Iris pigment epithelial cell (primary cell): ENCODE results near the gene WDR37.

ENCODE experiments used
- DNase-seq: peaks from one replicate; pipeline ENCODE4 v3.0.0-alpha.2; 2011; ENCODE audit warnings: low read depth

The WDR37 gene

GRCh38 chr10:1074052-1074747 lies 18.0 kb downstream of the WDR37 start:
- no peak for DNase-seq

GRCh38 chr10:1074748-1075308 lies 18.6 kb downstream of the WDR37 start:
- no peak for DNase-seq

GRCh38 chr10:1078668-1079067 lies 22.5 kb downstream of the WDR37 start:
- no peak for DNase-seq

- DNase-seq = no peak
These were observed 27.4 kb downstream of the WDR37 start for GRCh38 chr10:1083581-1083980.

GRCh38 chr10:1084011-1084950 lies 28.1 kb downstream of the WDR37 start:
- no peak for DNase-seq

- DNase-seq = peak; percentile 14
These were observed 29.1 kb downstream of the WDR37 start for GRCh38 chr10:1085258-1085657.

- DNase-seq = no peak
These were observed 30.6 kb downstream of the WDR37 start for GRCh38 chr10:1086787-1087186.

GRCh38 chr10:1089017-1089689 lies 33.0 kb downstream of the WDR37 start:
- no peak for DNase-seq

GRCh38 chr10:1090696-1091095 lies 34.5 kb downstream of the WDR37 start:
- no peak for DNase-seq

GRCh38 chr10:1093696-1094095 lies 37.5 kb downstream of the WDR37 start:
- no peak for DNase-seq

- no peak for DNase-seq
These were observed 38.2 kb downstream of the WDR37 start for GRCh38 chr10:1094112-1095057.

- DNase-seq = no peak
These were observed 39.3 kb downstream of the WDR37 start for GRCh38 chr10:1095498-1095897.

GRCh38 chr10:1096287-1096889 lies 40.2 kb downstream of the WDR37 start:
- DNase-seq = no peak

- DNase-seq = no peak
These were observed 41.3 kb downstream of the WDR37 start for GRCh38 chr10:1097436-1097835.

GRCh38 chr10:1100143-1100542 lies 44.0 kb downstream of the WDR37 start:
- DNase-seq = no peak

GRCh38 chr10:1100691-1101368 lies 44.6 kb downstream of the WDR37 start:
- DNase-seq = no peak

GRCh38 chr10:1101946-1102345 lies 45.8 kb downstream of the WDR37 start:
- DNase-seq = no peak

- DNase-seq = peak; percentile 29
These were observed 46.2 kb downstream of the WDR37 start for GRCh38 chr10:1102416-1102815.

- peak; percentile 31 for DNase-seq
These were observed 46.6 kb downstream of the WDR37 start for GRCh38 chr10:1102831-1103230.

GRCh38 chr10:1103551-1103950 lies 47.4 kb downstream of the WDR37 start:
- no peak for DNase-seq
